SU-DHL-6 (cell line): ENCODE results near the gene MEIOSIN.

Experiments
- H2AFZ ChIP-seq: fragments of 200-600 bp; sonication (generic); 2 replicates; pipeline ENCODE4 v1.6.1; 2014; ENCODE audit warnings: low read depth, mild to moderate bottlenecking, moderate library complexity, mixed read lengths, antibody characterized with exemption, low read length; ENCODE audit not compliant: severe bottlenecking
- H3F3A ChIP-seq: fragments of 200-600 bp; shearing (Covaris generic); 2 replicates; pipeline ENCODE4 v1.6.0; 2016; ENCODE audit warnings: antibody characterized with exemption, mild to moderate bottlenecking; ENCODE audit not compliant: insufficient read depth
- H3K27ac ChIP-seq: fragments of 200-600 bp; sonication (generic); 2 replicates; pipeline ENCODE4 v1.5.1; 2016; ENCODE audit warnings: low read depth, mild to moderate bottlenecking, low read length, moderate library complexity, mixed read lengths
- H3K27me3 ChIP-seq: fragments of 200-600 bp; sonication (generic), shearing (Covaris generic); 2 replicates; pipeline ENCODE4 v1.6.0; 2014; ENCODE audit warnings: mild to moderate bottlenecking, low read length
- H3K36me3 ChIP-seq: fragments of 200-600 bp; sonication (generic); 2 replicates; pipeline ENCODE4 v1.6.1; 2014; ENCODE audit warnings: mild to moderate bottlenecking, low read length, mixed read lengths
- H3K4me2 ChIP-seq: fragments of 300-600, 200-600 bp; shearing (Covaris generic), sonication (generic); 2 replicates; pipeline ENCODE4 v1.6.0; 2014; ENCODE audit warnings: low read length, low read depth, mild to moderate bottlenecking; ENCODE audit not compliant: poor library complexity, severe bottlenecking
- H3K4me3 ChIP-seq: fragments of 200-600 bp; sonication (generic); 2 replicates; pipeline ENCODE4 v1.5.1; 2014; ENCODE audit warnings: antibody characterized with exemption, low read length, mild to moderate bottlenecking, mixed read lengths; ENCODE audit not compliant: insufficient read depth, poor library complexity, severe bottlenecking
- H3K79me2 ChIP-seq: fragments of 200-600 bp; sonication (generic); 2 replicates; pipeline ENCODE4 v1.6.1; 2014; ENCODE audit warnings: mild to moderate bottlenecking, low read length, moderate library complexity; ENCODE audit not compliant: insufficient read depth
- H3K9ac ChIP-seq: fragments of 200-600 bp; sonication (generic); 2 replicates; pipeline ENCODE4 v1.7.0; 2014; ENCODE audit warnings: mild to moderate bottlenecking, low read length
- H3K9me2 ChIP-seq: fragments of 200-600 bp; sonication (generic); replicated peaks from 2 replicates; pipeline ENCODE4 v1.6.1; 2014; ENCODE audit warnings: low read length; ENCODE audit not compliant: insufficient read depth
- H3K9me3 ChIP-seq: fragments of 200-600 bp; sonication (generic); 2 replicates; pipeline ENCODE4 v1.6.1; 2014; ENCODE audit warnings: low read length, mixed read lengths; ENCODE audit not compliant: insufficient read depth
- H4K20me1 ChIP-seq: fragments of 200-600 bp; sonication (generic); 2 replicates; pipeline ENCODE4 v1.6.1; 2014; ENCODE audit warnings: low read depth, mild to moderate bottlenecking, antibody characterized with exemption, low read length, moderate library complexity, mixed read lengths
- CTCF ChIP-seq: fragments of 200-600 bp; sonication (generic); IDR thresholded peaks from one replicate; pipeline ENCODE4 v1.5.1; 2017; ENCODE audit warnings: antibody characterized with exemption, mild to moderate bottlenecking, low read length, moderate library complexity; ENCODE audit not compliant: insufficient read depth, poor library complexity, severe bottlenecking
- EZH2phosphoT487 ChIP-seq: fragments of 200-600 bp; sonication (generic), shearing (Covaris generic); conservative IDR thresholded peaks from 2 replicates; pipeline ENCODE4 v1.6.1; 2018; ENCODE audit warnings: mild to moderate bottlenecking, antibody characterized with exemption, low read length, moderate library complexity, mixed read lengths

MEIOSIN gene

DNA sequence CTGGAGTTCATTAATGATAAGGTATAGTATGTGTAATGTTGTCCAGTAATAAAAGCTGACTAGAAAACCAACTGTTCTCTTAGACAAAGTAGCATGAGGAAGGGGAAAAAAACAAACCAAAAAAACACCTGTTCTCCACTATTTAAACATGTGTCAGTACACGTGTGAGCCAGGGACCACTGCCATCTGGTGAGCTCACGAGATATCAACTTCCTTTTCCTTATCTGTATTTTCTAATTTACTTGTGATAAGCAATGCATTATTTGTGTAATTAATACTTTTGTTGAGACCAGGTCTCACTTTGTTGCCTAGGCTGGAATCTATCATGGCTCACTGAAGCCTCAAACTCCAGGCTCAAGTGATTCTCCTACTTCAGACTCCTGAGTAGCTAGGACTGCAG is 40.1 kb downstream of the MEIOSIN start:
- TF ChIP-seq CTCF (no peak), EZH2phosphoT487 (no peak)
- H3K27ac ChIP-seq: no peak overlapping the region
- H3K4me2 ChIP-seq: no peak overlapping the region

DNA sequence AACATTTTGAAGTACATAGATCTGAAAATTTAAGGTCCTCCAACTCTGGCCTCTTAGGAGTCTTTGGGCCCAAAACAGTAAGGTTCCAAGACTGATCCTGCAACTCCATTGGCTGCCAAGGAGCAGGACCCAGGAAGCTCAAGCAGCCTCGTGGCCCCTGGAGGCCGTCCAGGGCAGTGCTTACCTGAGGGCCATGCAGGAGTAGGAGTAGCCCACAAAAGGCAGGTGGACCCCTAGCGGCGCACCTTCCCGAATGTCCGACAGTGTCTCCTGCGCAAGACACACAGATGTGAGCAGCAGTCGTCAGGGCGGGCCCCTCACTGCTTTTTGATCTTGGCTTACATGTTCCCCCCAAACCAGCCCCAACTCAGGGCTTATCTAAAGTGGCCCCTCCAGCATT is 41.5 kb downstream of the MEIOSIN start:
- no peaks in the 10 kb centered on the region for H3K36me3 ChIP-seq

More for the DNA sequence above, 40.1 kb downstream of the MEIOSIN start:
- Histone ChIP-seq H3K9ac (no peak overlapping the region), H3K27me3 (no peaks in the 10 kb centered on the region), H3K4me3 (no peak overlapping the region), H4K20me1 (no peaks in the 10 kb centered on the region), H3F3A (peaks cover 4% of the 10 kb centered on the region; the same call in 1 of the 2 replicates), H2AFZ (no peak overlapping the region), H3K79me2 (no peaks in the 10 kb centered on the region), H3K36me3 (no peaks in the 10 kb centered on the region), H3K9me2 (no peaks in the 10 kb centered on the region), H3K9me3 (no peaks in the 10 kb centered on the region)

GRCh38 chr19:45777395-45777961 is 44.2 kb downstream of the MEIOSIN start:
- Histone ChIP-seq H3K36me3 (no peaks in the 10 kb centered on the region), H3K9me2 (no peaks in the 10 kb centered on the region), H3K9ac (no peak overlapping the region), H2AFZ (no peak overlapping the region), H3F3A (peaks cover 8% of the 10 kb centered on the region), H3K9me3 (no peaks in the 10 kb centered on the region), H3K27ac (no peak overlapping the region), H3K79me2 (no peaks in the 10 kb centered on the region), H3K27me3 (no peaks in the 10 kb centered on the region), H3K4me3 (no peak overlapping the region), H4K20me1 (no peaks in the 10 kb centered on the region), H3K4me2 (no peak overlapping the region)
- no peak for TF ChIP-seq CTCF

More for the DNA sequence above, 41.5 kb downstream of the MEIOSIN start:
- H4K20me1 ChIP-seq: no peaks in the 10 kb centered on the region
- H3K9ac ChIP-seq: no peak overlapping the region
- H3K79me2 ChIP-seq: no peaks in the 10 kb centered on the region
- H3K4me2 ChIP-seq: no peak overlapping the region
- no peaks in the 10 kb centered on the region for H3K9me2 ChIP-seq
- H2AFZ ChIP-seq: no peak overlapping the region
- TF ChIP-seq CTCF: no peak
- no peak for TF ChIP-seq EZH2phosphoT487
- no peaks in the 10 kb centered on the region for H3K27me3 ChIP-seq
- H3K27ac ChIP-seq: no peak overlapping the region
- no peak overlapping the region for H3K4me3 ChIP-seq
- no peaks in the 10 kb centered on the region for H3K9me3 ChIP-seq
- peaks cover 4% of the 10 kb centered on the region; the same call in 1 of the 2 replicates for H3F3A ChIP-seq
